A549 (cell line): Measurements from ENCODE around the gene IGHMBP2. TPM values are rescaled to one million over a fixed set of nuclear protein-coding genes. Genes with fewer than 3 reads are reported as not detected.

Experiments
- ATAC-seq, 2 experiments: fragments of 200-7000 bp in 1 of 2; fragments of >200 bp in 1 of 2; cut with Nextera tagmentation in 1 of 2; cut with Tn5 transposase in 1 of 2; 3 replicates each; pipeline versions ENCODE4 v1.8.0 to v1.9.1; 2018 to 2020; ENCODE audit warnings: mild to moderate bottlenecking in 1 of 2, moderate library complexity in 1 of 2
- CTCF ChIA-PET: fragments of 300-600 bp; sonication (Branson Sonifier 250); formaldehyde crosslinking; extraction: SDS; loops from one replicate; lab custom pipeline; 2021; ENCODE audit warnings: antibody characterized with exemption, inconsistent platforms; lab: Yijun Ruan, JAX
- POLR2A ChIA-PET: fragments of 350-600 bp; formaldehyde crosslinking; extraction: SDS; loops from one replicate; lab custom pipeline; 2021; ENCODE audit warnings: antibody characterized with exemption, inconsistent platforms; lab: Yijun Ruan, JAX
- DNase-seq, 2 experiments: peaks; one replicate each; pipeline versions ENCODE4 v3.0.0 to v3.0.0-alpha.2; 2011 to 2016; ENCODE audit warnings: low read depth in 1 of 2, low spot score in 1 of 2
- FAIRE-seq: peaks from 2 replicates; lab custom pipeline; 2011; peaks lifted over from hg19 to GRCh38; lab: Jason Lieb, UNC
- H3K27ac ChIP-seq, 2 experiments: fragments of >200 bp; sonication (Bioruptor Twin); formaldehyde crosslinking; 3 replicates each; pipeline ENCODE4 v1.5.1; 2016 to 2017
- H3K4me1 ChIP-seq: fragments of >200 bp; sonication (Bioruptor Twin); formaldehyde crosslinking; 3 replicates; pipeline ENCODE4 v1.6.1; 2016
- H3K4me2 ChIP-seq: fragments of >200 bp; sonication (Bioruptor Twin); formaldehyde crosslinking; 3 replicates; pipeline ENCODE4 v1.6.1; 2016
- H3K4me3 ChIP-seq: fragments of >200 bp; sonication (Bioruptor Twin); formaldehyde crosslinking; 3 replicates; pipeline ENCODE4 v1.5.1; 2016
- H3K9me3 ChIP-seq: fragments of >200 bp; sonication (Bioruptor Twin); formaldehyde crosslinking; 3 replicates; pipeline ENCODE4 v1.6.1; 2016
- BHLHE40 ChIP-seq: IDR thresholded peaks from 2 replicates; pipeline ENCODE4 v1.6.1; 2012; ENCODE audit warnings: low read depth, low read length, inconsistent platforms
- CBX2 ChIP-seq: fragments of 200-600 bp; sonication (generic); IDR thresholded peaks from 2 replicates; pipeline ENCODE4 v1.6.1; 2016; ENCODE audit warnings: low read depth, mild to moderate bottlenecking, borderline replicate concordance
- CBX8 ChIP-seq: fragments of 200-600 bp; sonication (generic); IDR thresholded peaks from 2 replicates; pipeline ENCODE4 v1.6.1; 2016
- EHMT2 ChIP-seq: fragments of 200-600 bp; sonication (generic); IDR thresholded peaks from 2 replicates; pipeline ENCODE4 v1.6.1; 2016; ENCODE audit warnings: antibody characterized with exemption, low read depth, mild to moderate bottlenecking, moderate library complexity
- ELK1 ChIP-seq: fragments of 150-350 bp; IDR thresholded peaks from 2 replicates; pipeline ENCODE4 v1.6.1; 2014; ENCODE audit warnings: low read depth, mild to moderate bottlenecking, low read length
- ESRRA ChIP-seq: fragments of 150-350 bp; IDR thresholded peaks from 2 replicates; pipeline ENCODE4 v1.6.1; 2014; ENCODE audit warnings: mild to moderate bottlenecking, low read length, borderline replicate concordance
- FOSB ChIP-seq: fragments of 250-450 bp; sonication (Bioruptor Pico); IDR thresholded peaks from 2 replicates; pipeline ENCODE4 v1.5.0; 2020; ENCODE audit warnings: mild to moderate bottlenecking, moderate library complexity
- FOSL2 ChIP-seq, 2 experiments: fragments of 450-650 bp in 1 of 2; fragments of >200 bp in 1 of 2; sonication (Bioruptor Twin) in 1 of 2; formaldehyde crosslinking; IDR thresholded peaks; 2 replicates each; pipeline versions ENCODE4 v1.5.0 to v1.6.1; 2016 to 2020; ENCODE audit warnings: mild to moderate bottlenecking in 1 of 2, moderate library complexity in 1 of 2
- FOXS1 ChIP-seq: fragments of 250-450 bp; sonication (Bioruptor Pico); IDR thresholded peaks from 2 replicates; pipeline ENCODE4 v1.5.0; 2020; ENCODE audit warnings: mild to moderate bottlenecking, moderate library complexity
- HDAC2 ChIP-seq: fragments of 200-600 bp; sonication (generic); IDR thresholded peaks from 2 replicates; pipeline ENCODE4 v1.6.1; 2016
- HES2 ChIP-seq: fragments of >200 bp; sonication (Bioruptor Twin); formaldehyde crosslinking; IDR thresholded peaks from 2 replicates; pipeline ENCODE4 v1.6.1; 2016
- HOXA7 ChIP-seq: fragments of 250-450 bp; sonication (Bioruptor Pico); IDR thresholded peaks from 2 replicates; pipeline ENCODE4 v1.5.0; 2020; ENCODE audit warnings: mild to moderate bottlenecking, moderate library complexity
- HOXB13 ChIP-seq: fragments of 250-450 bp; sonication (Bioruptor Pico); IDR thresholded peaks from 2 replicates; pipeline ENCODE4 v1.5.0; 2020; ENCODE audit warnings: low read depth, mild to moderate bottlenecking, moderate library complexity
- HOXB5 ChIP-seq: fragments of 250-450 bp; sonication (Bioruptor Pico); IDR thresholded peaks from 2 replicates; pipeline ENCODE4 v1.5.0; 2020; ENCODE audit warnings: mild to moderate bottlenecking, moderate library complexity
- KDM5A ChIP-seq: fragments of 200-600 bp; sonication (generic); IDR thresholded peaks from 2 replicates; pipeline ENCODE4 v1.6.1; 2016; ENCODE audit warnings: antibody characterized with exemption, mild to moderate bottlenecking
- MAFK ChIP-seq: fragments of 450-650 bp; IDR thresholded peaks from 2 replicates; pipeline ENCODE4 v1.6.1; 2014; ENCODE audit not compliant: partially characterized antibody
- NFE2L2 ChIP-seq: fragments of 150-350 bp; conservative IDR thresholded peaks from 2 replicates; pipeline ENCODE4 v1.6.1; 2014; ENCODE audit warnings: low read length
- NR3C1 ChIP-seq: fragments of >200 bp; sonication (Bioruptor Twin); formaldehyde crosslinking; IDR thresholded peaks from 3 replicates; pipeline ENCODE4 v1.6.1; 2017
- PHF8 ChIP-seq: fragments of 200-600 bp; sonication (generic); IDR thresholded peaks from 2 replicates; pipeline ENCODE4 v1.6.1; 2016; ENCODE audit warnings: low read depth, mild to moderate bottlenecking, antibody characterized with exemption, moderate library complexity, borderline replicate concordance
- RARB ChIP-seq: fragments of 250-450 bp; sonication (Bioruptor Pico); IDR thresholded peaks from 2 replicates; pipeline ENCODE4 v1.8.0; 2021; ENCODE audit warnings: mild to moderate bottlenecking, moderate library complexity
- RCOR1 ChIP-seq: fragments of 150-350 bp; IDR thresholded peaks from 2 replicates; pipeline ENCODE4 v1.6.1; 2014; ENCODE audit warnings: antibody characterized with exemption, low read length, low read depth
- RFX5 ChIP-seq: fragments of 450-650 bp; IDR thresholded peaks from 2 replicates; pipeline ENCODE4 v1.7.1; 2014; ENCODE audit warnings: antibody characterized with exemption, mild to moderate bottlenecking, moderate library complexity
- SMC3 ChIP-seq: fragments of >200 bp; sonication (Bioruptor Twin); formaldehyde crosslinking; IDR thresholded peaks from 3 replicates; pipeline ENCODE4 v1.6.1; 2018; ENCODE audit warnings: inconsistent platforms
- TFCP2L1 ChIP-seq: fragments of 250-450 bp; sonication (Bioruptor Pico); IDR thresholded peaks from 2 replicates; pipeline ENCODE4 v1.5.0; 2021; ENCODE audit warnings: mild to moderate bottlenecking
- TP53 ChIP-seq: fragments of 250-450 bp; sonication (Bioruptor Pico); IDR thresholded peaks from 2 replicates; pipeline ENCODE4 v1.5.0; 2021; ENCODE audit warnings: mild to moderate bottlenecking, moderate library complexity
- WGBS: methylation state at CpG from one replicate; pipeline ENCODE4 v1.1.6; 2017; ENCODE audit errors: missing lambda C conversion rate; 5-methylcytosine and 5-hydroxymethylcytosine counted together
- polyA plus RNA-seq, 4 experiments: library from polyadenylated mRNA; depleted of rRNA in 3 of 4; stranded (reverse); fragments of >200 nt; fragmentation: RNase III in 1 of 4; extraction: RNeasy Plus Mini Kit Qiagen cat#74134 plus additional on column Dnase treatment in 1 of 4; gene quantifications; 2 replicates in 3 of 4; 3 replicates in 1 of 4; pipeline ENCODE4 v1.2.3, GENCODE V29; 2011 to 2017

IGHMBP2 gene
- polyA plus RNA-seq, 2 of the 4 experiments (the other 2 are of a cell fraction), result 11.9 to 12.8 TPM

- TF ChIP-seq BHLHE40 (no peak), HDAC2 (no peak)
These were observed 38.5 kb upstream of the IGHMBP2 start (continued) for GRCh38 chr11:68865241-68865640.

- DNase-seq (no peak), ATAC-seq (no peak), FAIRE-seq (no peak)
- Histone ChIP-seq H3K4me2 (no peak overlapping the region), H3K27ac (no peak overlapping the region), H3K4me1 (no peaks in the 10 kb centered on the region), H3K4me3 (no peak overlapping the region), H3K9me3 (peaks cover 8% of the 10 kb centered on the region; the same call in 2 of the 3 replicates)
- TF ChIP-seq MAFK, result no peak
- TF ChIP-seq NFE2L2, result no peak
- TF ChIP-seq NR3C1, result no peak
- TF ChIP-seq FOSL2 (IDR thresholded peaks at IDR 0.05), result no peak
- no peak for TF ChIP-seq FOSL2 (CRISPR knock-in tag; IDR thresholded peaks at IDR 0.05)
- no peak for TF ChIP-seq ELK1
- TF ChIP-seq PHF8, result no peak
- no peak for TF ChIP-seq CBX2
- no peak for TF ChIP-seq EHMT2
- TF ChIP-seq HOXB13, result no peak
- TF ChIP-seq ESRRA, result no peak
- no peak for TF ChIP-seq CBX8
- TF ChIP-seq SMC3, result no peak
- TF ChIP-seq TP53 (CRISPR knock-in tag), result no peak
- no peak for TF ChIP-seq HOXA7
- TF ChIP-seq RCOR1, result no peak
- TF ChIP-seq TFCP2L1, result no peak
- TF ChIP-seq RARB (CRISPR knock-in tag), result no peak
- ChIA-PET CTCF (no interaction called here), POLR2A (no interaction called here)
- 80% methylated on average over 6 of the region's 6 CpGs for WGBS
These were observed 36.6 kb upstream of the IGHMBP2 start for GRCh38 chr11:68867066-68867465.

GRCh38 chr11:68868221-68868835 is 35.4 kb upstream of the IGHMBP2 start:
- Histone ChIP-seq H3K4me2 (no peak overlapping the region), H3K4me3 (no peak overlapping the region), H3K27ac (no peak overlapping the region), H3K9me3 (peaks cover 8% of the 10 kb centered on the region; the same call in 2 of the 3 replicates), H3K4me1 (peaks cover 8% of the 10 kb centered on the region; the same call in 2 of the 3 replicates)
- TF ChIP-seq NFE2L2 (no peak), KDM5A (no peak), FOXS1 (no peak), HOXB5 (CRISPR knock-in tag) (no peak), TFCP2L1 (no peak), RARB (CRISPR knock-in tag) (no peak), FOSB (CRISPR knock-in tag) (no peak), RFX5 (no peak), HES2 (no peak)
- CTCF ChIA-PET, result interaction anchor here (1.5 kb wide), 1 partner anchor 22 kb away, joined by 4 read pairs; no protein-coding TSS in a partner anchor
- POLR2A ChIA-PET, result no interaction called here
- no peak for FAIRE-seq
- no peak for DNase-seq
- no peak for ATAC-seq
- 89% methylated on average over 18 of the region's 18 CpGs for WGBS
